LNCAP (cell line): ENCODE data around the gene GPATCH2.

Source experiments
- TF ChIP-seq, protein P1 (sequence below): fragments of 450-650 bp; IDR thresholded peaks from 2 replicates; pipeline ENCODE4 v1.5.1; 2017; ENCODE audit warnings: mild to moderate bottlenecking

Gene GPATCH2

DNA sequence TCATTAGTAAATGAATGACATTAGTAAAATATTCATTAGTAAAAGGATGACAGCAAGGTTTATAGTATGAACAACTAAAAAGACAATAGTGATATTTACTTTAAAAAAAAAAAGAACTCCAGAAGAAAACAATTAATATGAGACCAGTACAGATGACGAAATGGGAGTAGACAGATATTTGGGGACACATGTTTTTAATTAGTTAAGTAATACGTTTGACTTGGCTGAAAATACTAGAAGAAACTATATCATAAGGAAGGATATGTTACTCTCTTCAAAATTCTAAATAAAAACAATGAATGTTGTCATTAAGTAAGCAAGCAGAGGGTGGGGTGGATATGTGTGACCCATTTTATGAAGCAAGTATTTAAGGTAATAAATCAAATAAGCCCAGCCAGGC is 61.9 kb downstream of the GPATCH2 start:
- TF ChIP-seq, protein P1, sequence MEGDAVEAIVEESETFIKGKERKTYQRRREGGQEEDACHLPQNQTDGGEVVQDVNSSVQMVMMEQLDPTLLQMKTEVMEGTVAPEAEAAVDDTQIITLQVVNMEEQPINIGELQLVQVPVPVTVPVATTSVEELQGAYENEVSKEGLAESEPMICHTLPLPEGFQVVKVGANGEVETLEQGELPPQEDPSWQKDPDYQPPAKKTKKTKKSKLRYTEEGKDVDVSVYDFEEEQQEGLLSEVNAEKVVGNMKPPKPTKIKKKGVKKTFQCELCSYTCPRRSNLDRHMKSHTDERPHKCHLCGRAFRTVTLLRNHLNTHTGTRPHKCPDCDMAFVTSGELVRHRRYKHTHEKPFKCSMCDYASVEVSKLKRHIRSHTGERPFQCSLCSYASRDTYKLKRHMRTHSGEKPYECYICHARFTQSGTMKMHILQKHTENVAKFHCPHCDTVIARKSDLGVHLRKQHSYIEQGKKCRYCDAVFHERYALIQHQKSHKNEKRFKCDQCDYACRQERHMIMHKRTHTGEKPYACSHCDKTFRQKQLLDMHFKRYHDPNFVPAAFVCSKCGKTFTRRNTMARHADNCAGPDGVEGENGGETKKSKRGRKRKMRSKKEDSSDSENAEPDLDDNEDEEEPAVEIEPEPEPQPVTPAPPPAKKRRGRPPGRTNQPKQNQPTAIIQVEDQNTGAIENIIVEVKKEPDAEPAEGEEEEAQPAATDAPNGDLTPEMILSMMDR, result no peak

DNA sequence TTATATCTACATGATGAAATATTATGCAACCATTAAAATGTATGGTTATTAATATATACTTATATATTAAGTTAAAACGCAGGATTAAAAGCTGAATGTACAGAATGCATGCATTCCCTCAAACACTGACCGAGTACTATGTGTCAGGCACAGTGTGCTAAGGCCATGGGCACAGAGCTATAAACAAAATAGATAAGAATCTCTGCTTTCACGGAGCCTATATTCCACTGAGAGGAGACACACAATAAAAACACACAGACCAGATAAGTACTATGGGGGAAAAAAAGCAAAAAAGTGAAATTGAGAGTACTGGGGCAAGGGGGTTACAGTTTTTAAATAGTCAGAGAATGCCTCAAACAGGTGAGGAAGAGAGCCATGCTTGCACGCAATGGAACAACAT is 62.7 kb downstream of the GPATCH2 start:
- TF ChIP-seq, protein P1, result no peak

DNA sequence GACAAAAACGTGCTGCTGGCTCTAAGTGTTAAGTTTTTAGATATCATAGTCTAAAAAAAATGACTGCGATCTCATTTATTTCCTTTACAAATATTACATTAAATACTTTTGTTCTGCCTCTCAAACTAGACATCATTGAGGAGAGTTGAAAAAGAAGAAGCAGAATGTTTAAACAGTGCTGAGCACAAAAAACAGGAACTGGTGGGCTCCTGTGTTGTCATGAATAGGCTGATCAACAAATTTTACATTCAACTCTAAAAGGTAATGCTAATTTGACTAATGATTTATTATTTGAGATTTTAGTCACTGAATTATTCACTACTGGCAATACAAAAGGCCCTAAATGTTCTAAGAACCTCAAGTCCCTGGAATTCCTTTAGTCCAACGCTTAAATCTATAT is 66.1 kb downstream of the GPATCH2 start:
- TF ChIP-seq, protein P1, result no peak

DNA sequence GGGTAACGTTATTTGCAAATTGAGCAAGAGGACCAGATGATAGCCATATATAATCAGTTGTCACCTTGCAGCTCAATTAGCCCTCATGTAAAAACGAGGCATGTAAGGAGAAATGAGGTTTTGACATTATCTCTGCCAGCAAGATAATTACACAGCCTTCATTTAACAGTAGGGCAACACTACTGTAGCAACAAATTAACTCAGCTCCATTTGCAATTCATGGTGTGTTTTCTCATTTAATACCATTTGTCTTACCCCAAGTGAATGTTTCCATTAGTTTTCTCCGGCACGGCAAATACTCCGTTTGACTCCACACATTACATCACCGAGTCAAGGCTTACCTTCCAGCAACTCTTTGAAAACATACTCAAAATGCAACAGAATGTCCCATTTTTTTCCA is 66.7 kb downstream of the GPATCH2 start:
- TF ChIP-seq, protein P1, result no peak

DNA sequence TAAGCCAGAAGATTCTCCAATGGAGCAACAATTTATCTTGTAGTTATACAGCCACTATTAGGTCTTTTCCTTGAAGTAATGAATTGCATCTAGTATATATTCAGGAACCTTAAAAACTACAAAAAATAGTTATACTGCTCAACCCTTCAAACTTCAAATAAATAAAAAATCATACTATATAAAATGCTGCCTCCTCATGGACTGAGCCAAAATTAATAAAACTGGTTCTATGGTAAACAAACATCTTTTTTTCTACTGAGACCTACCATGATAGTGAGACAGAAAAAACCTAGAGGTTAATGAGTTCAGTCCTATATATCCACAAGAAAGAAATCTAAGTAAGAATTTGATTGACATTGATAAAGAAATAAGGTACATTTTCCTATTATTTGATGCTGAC is 67.7 kb downstream of the GPATCH2 start:
- TF ChIP-seq, protein P1, result peak; percentile 43

DNA sequence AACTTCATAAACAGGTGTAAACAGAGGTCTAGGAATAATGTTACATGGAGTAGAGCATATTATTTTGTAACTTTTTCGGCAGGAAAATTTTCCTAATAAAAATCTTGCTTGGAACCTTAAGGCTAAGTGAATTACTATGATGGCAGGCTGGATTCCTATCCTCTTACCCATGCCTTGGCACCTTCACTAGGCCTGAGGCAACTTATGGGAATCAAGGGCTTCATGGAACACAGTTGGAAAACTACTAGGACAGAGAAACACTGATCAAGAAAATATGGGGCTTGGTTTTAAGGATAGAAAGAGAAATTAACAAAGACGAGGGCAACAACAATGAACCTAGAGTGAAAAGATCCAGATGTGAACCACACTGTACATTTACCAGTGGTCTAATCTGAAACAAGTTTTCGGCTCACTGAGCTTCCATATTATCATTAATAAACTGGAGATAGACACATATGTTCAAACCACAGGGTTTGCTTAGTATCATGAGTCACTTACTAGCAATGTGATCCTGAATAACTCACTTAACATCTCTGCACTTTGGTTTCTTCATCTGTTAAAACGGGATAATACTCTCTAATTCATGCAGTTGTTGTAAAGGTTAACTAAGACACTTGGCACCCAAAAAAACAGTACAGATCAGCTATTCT is 68.5 kb downstream of the GPATCH2 start:
- TF ChIP-seq, protein P1, result no peak

DNA sequence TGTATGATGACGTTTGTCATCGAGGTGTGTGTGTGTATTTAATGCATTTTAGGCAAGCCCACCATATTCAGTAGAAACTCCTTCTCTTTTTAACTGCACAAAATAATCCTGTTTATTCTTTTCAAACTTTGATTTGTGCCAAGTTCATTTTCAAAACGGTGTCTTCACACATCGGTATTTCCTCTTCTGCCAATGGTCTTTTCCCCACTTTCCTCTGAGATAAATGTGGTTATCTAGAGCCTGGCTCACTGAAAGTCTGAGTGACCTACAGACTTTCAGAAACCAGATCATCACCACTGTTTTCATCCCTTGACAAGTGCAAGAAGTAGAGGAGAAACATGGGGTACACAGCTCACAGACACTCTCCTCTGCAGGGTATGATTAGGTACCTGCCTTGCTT is 69.4 kb downstream of the GPATCH2 start:
- TF ChIP-seq, protein P1, result no peak

DNA sequence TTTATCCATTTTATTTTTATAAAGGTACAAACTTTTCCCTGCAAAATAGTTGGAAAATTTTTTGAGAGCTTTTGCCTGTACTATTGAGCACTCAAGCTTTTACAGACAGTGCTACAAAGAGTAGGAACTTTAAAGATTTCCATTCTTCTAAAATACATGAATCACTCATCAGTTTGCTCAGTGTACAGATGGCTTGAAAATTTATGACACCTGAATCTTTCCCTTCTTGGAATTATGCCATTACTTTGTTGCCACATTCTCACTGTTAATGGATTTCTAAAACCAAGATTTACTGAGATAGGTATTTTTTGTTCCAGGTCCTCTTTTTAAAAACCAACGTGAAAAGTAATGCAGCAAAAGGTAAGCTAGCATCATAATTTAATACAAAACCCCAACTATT is 76.0 kb downstream of the GPATCH2 start:
- TF ChIP-seq, protein P1, result no peak
